Measurements from ENCODE around the gene CPM.
"Not testable (repeated sequence)": the region's sequence is repeated elsewhere in the genome, so short reads cannot be mapped to it uniquely, and the experiment has no call there.

Gene CPM

DNA sequence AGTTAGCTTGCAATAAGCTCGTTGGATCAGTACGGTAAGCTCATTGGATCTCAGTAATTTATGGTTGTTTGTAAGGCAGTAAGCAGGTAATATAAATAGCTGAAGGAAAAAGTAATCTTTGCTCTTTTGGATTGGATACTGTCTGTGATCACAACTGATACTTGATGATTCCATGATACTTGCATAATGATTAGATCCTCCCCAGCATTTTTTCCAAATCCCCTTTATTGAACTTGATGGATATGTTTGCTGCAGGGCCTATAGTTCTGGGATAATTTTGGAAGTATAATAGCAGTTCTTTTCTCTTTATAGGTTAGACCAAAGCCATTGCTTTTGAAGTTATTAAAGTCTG, 119.8 kb downstream of the CPM start:
- Histone ChIP-seq H3K79me2 (ENCODE audit: insufficient read depth, low read length) (peaks cover 73% of the 10 kb centered on the region), H3K9ac (ENCODE audit: low read length) (no peak overlapping the region), H3K27ac (ENCODE audit: low read depth, low read length) (no peak overlapping the region), H2AFZ (ENCODE audit: low read depth, low read length, severe bottlenecking) (no peak overlapping the region), H4K20me1 (ENCODE audit: low read depth, low read length) (peaks cover 18% of the 10 kb centered on the region; the same call in 1 of the 2 replicates), H3K4me2 (ENCODE audit: low read depth, low read length, poor library complexity, severe bottlenecking) (no peak overlapping the region), H3K9me3 (ENCODE audit: insufficient read depth, low read length) (no peaks in the 10 kb centered on the region), H3K36me3 (ENCODE audit: low read length) (peaks cover 57% of the 10 kb centered on the region), H3F3A (ENCODE audit: insufficient read depth) (peaks cover 17% of the 10 kb centered on the region; the same call in 1 of the 2 replicates), H3K27me3 (ENCODE audit: low read length) (no peaks in the 10 kb centered on the region), H3K9me2 (replicated peaks; ENCODE audit: insufficient read depth, low read length) (no peaks in the 10 kb centered on the region), H3K4me3 (ENCODE audit: insufficient read depth, low read length, poor library complexity, severe bottlenecking) (no peak overlapping the region)
- TF ChIP-seq, protein P1, sequence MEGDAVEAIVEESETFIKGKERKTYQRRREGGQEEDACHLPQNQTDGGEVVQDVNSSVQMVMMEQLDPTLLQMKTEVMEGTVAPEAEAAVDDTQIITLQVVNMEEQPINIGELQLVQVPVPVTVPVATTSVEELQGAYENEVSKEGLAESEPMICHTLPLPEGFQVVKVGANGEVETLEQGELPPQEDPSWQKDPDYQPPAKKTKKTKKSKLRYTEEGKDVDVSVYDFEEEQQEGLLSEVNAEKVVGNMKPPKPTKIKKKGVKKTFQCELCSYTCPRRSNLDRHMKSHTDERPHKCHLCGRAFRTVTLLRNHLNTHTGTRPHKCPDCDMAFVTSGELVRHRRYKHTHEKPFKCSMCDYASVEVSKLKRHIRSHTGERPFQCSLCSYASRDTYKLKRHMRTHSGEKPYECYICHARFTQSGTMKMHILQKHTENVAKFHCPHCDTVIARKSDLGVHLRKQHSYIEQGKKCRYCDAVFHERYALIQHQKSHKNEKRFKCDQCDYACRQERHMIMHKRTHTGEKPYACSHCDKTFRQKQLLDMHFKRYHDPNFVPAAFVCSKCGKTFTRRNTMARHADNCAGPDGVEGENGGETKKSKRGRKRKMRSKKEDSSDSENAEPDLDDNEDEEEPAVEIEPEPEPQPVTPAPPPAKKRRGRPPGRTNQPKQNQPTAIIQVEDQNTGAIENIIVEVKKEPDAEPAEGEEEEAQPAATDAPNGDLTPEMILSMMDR (IDR thresholded peaks at IDR 0.05; ENCODE audit: insufficient read depth, low read length, poor library complexity, severe bottlenecking) = no peak
- TF ChIP-seq EZH2phosphoT487 (conservative IDR thresholded peaks at IDR 0.05; ENCODE audit: low read length) = no peak

DNA sequence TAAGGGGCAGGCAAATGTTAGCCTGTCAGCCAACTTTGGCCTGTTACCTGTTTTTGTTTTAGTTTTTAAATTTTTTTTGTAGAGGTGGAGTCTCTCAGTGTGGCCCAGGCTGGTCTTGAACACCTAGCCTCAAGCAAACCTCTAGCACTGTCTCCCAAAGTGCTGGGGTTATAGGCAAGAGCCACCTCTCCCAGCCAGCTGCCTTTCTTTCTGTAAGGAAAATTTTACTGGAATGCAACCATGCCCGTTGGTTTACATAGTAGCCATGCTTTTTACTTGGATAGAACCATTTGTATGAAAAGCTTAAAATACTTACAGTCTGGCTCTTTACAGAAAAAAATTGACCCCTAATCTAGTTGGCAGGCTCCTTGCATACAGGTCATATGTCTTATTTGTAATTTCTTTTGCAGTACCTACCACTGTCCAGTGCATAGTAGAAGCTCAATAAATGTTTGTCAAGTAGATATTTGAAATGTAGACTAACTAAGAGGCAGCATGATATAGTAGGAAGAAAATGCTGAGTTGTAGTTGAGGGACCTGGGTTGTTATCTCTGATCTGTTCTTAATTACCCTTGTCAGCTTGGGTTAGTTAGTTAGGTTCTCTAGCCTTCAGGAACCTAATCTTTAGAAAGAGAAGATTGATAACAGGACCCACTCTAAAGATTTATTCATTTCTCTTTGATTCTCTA, 120.3 kb downstream of the CPM start:
- Histone ChIP-seq H3K27ac (ENCODE audit: low read depth, low read length) (no peak overlapping the region), H3K4me3 (ENCODE audit: insufficient read depth, low read length, poor library complexity, severe bottlenecking) (no peak overlapping the region), H3K27me3 (ENCODE audit: low read length) (no peaks in the 10 kb centered on the region), H3K4me2 (ENCODE audit: low read depth, low read length, poor library complexity, severe bottlenecking) (no peak overlapping the region), H3K79me2 (ENCODE audit: insufficient read depth, low read length) (peaks cover 75% of the 10 kb centered on the region), H3K9me2 (replicated peaks; ENCODE audit: insufficient read depth, low read length) (no peaks in the 10 kb centered on the region), H4K20me1 (ENCODE audit: low read depth, low read length) (peaks cover 18% of the 10 kb centered on the region; the same call in 1 of the 2 replicates), H3K9me3 (ENCODE audit: insufficient read depth, low read length) (no peaks in the 10 kb centered on the region), H3K36me3 (ENCODE audit: low read length) (peaks cover 53% of the 10 kb centered on the region), H2AFZ (ENCODE audit: low read depth, low read length, severe bottlenecking) (no peak overlapping the region), H3F3A (ENCODE audit: insufficient read depth) (peaks cover 17% of the 10 kb centered on the region), H3K9ac (ENCODE audit: low read length) (no peak overlapping the region)
- TF ChIP-seq EZH2phosphoT487 (conservative IDR thresholded peaks at IDR 0.05; ENCODE audit: low read length) = no peak
- TF ChIP-seq, protein P1 (IDR thresholded peaks at IDR 0.05; ENCODE audit: insufficient read depth, low read length, poor library complexity, severe bottlenecking) = no peak

DNA sequence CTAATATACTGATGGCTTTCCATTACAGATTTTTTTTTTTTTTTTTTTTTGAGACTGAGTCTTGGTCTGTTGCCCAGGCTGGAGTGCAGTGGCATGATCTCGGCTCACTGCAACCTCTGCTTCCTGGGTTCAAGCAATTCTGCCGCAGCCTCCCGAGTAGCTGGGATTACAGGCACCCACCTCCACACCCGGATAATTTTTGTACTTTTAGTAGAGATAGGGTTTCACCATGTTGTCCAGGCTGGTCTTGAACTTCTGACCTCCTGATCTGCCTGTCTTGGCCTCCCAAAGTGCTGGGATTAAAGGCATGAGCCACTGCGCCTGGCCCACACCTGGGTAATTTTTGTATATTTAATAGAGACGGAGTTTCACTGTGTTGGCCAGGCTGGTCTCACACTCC, 121.4 kb downstream of the CPM start:
- H2AFZ ChIP-seq (ENCODE audit: low read depth, low read length, severe bottlenecking); H3K4me3 ChIP-seq (ENCODE audit: insufficient read depth, low read length, poor library complexity, severe bottlenecking); H3K9me2 ChIP-seq (replicated peaks; ENCODE audit: insufficient read depth, low read length); H3K9ac ChIP-seq (ENCODE audit: low read length); H3K9me3 ChIP-seq (ENCODE audit: insufficient read depth, low read length); H3K27me3 ChIP-seq (ENCODE audit: low read length); H3K27ac ChIP-seq (ENCODE audit: low read depth, low read length): not testable (repeated sequence)
- Histone ChIP-seq H3K36me3 (ENCODE audit: low read length) (peaks cover 46% of the 10 kb centered on the region), H3F3A (ENCODE audit: insufficient read depth) (peaks cover 29% of the 10 kb centered on the region), H3K4me2 (ENCODE audit: low read depth, low read length, poor library complexity, severe bottlenecking) (peak overlapping the region; percentile 26), H4K20me1 (ENCODE audit: low read depth, low read length) (peaks cover 15% of the 10 kb centered on the region; the same call in 1 of the 2 replicates), H3K79me2 (ENCODE audit: insufficient read depth, low read length) (peaks cover 71% of the 10 kb centered on the region)

GRCh38 chr12:68810027-68810389, 123.0 kb downstream of the CPM start:
- not testable (repeated sequence) for H3K9me2 ChIP-seq (replicated peaks; ENCODE audit: insufficient read depth, low read length); H3K9ac ChIP-seq (ENCODE audit: low read length); H3K27ac ChIP-seq (ENCODE audit: low read depth, low read length); H2AFZ ChIP-seq (ENCODE audit: low read depth, low read length, severe bottlenecking); H3K27me3 ChIP-seq (ENCODE audit: low read length); H3K4me3 ChIP-seq (ENCODE audit: insufficient read depth, low read length, poor library complexity, severe bottlenecking); H3K9me3 ChIP-seq (ENCODE audit: insufficient read depth, low read length); H3K4me2 ChIP-seq (ENCODE audit: low read depth, low read length, poor library complexity, severe bottlenecking)
- peaks cover 36% of the 10 kb centered on the region for H3K36me3 ChIP-seq (ENCODE audit: low read length)
- peaks cover 32% of the 10 kb centered on the region for H3F3A ChIP-seq (ENCODE audit: insufficient read depth)
- H3K79me2 ChIP-seq (ENCODE audit: insufficient read depth, low read length) = peaks cover 58% of the 10 kb centered on the region
- H4K20me1 ChIP-seq (ENCODE audit: low read depth, low read length) = peaks cover 13% of the 10 kb centered on the region; the same call in 1 of the 2 replicates

Data from SU-DHL-6 (cell line).